ENCODE measurements around the gene COL13A1. TPM values are rescaled to one million over a fixed set of nuclear protein-coding genes. Genes with fewer than 3 reads are reported as not detected.

Gene COL13A1
- polyA plus RNA-seq, 1 donor: 25.8 TPM

DNA sequence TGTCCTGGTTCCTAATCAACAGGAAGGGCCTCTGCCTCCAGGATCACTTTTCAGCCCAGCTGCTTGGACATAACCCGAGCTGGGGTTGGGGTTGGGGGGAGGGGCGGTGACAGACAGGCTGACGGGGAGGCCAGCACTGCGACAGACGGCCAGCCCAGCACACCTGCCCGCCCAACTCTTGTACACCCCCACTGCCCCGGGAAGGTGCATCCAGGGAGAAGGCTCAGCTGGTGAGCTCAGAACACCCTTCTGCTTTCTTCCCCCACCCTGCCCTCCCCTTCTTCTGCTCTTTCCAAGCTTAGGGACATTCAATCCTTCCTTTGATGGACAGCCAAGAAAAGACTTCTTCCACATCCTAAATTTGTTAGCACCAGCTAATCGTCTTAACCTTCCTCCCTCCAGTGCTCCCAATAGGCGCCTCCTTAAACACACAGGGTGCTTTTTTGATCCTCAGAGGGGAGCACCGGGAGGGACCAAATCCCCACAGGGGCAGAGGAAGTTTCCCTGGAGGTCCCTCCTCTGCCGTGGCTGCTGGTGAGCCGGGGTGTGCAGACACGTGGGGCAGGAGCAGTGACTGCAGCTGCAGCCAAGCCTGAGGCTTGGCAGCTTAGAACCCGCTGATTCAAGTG is 44.7 kb downstream of the COL13A1 start:
- DNase-seq: no peak

DNA sequence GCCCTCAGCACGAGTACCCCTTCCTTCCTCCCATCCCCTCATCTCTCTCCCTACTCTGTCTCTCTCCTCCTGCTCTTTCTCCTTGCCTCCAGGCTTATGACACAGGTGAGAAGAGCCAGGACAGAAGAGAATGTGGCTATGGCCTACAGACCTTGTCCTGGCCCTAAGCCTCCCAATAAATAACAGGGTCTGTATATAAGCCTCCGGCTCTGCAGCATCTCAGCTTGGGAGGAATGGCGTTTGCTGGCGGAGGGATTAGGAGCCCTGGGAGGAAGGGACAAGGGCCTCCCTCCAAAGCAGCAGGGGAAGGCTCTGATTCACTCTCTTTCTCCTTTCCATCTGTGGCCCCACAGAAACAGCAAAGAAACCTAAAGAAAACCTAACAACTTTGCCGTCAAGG is 45.8 kb downstream of the COL13A1 start:
- DNase-seq: no peak

DNA sequence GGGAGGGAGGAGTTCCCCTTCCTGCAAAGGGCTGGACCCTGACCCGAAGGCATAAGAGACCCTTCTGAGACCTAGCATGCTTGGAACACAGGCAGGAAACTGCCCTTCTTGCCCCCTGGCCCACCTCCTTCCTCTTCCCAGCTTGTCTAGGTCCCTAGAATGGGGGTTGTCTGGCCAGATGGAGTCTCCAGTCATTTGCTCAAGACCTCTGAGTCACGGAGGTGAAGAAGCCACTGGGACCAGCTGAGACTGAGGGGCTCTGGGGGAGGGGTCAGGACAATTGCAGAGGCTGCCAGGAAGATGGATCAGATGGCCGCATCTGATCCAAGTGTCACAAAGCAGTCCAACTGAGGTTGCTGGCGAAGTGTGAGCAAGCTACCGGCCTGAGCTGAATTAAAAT is 46.2 kb downstream of the COL13A1 start:
- DNase-seq: no peak

DNA sequence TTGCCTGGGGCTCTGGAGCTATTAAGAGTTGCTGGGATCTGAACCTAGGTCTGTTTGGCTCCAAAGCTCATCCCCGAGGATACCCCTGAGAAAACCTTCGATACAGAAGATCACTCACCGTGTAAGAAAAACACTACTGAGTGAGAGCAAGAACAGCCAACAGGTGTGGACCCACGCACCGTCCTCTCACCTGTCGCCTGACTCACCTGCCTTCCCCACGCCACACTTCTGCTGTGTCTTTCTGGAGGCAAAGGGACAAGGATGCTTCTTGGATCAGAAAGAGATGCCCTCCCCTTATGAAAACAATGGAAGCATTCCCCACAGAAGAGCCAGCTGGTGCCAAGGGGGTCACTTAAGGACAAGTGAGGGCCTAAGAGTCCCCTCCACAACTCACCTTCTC is 46.7 kb downstream of the COL13A1 start:
- no peak for DNase-seq

DNA sequence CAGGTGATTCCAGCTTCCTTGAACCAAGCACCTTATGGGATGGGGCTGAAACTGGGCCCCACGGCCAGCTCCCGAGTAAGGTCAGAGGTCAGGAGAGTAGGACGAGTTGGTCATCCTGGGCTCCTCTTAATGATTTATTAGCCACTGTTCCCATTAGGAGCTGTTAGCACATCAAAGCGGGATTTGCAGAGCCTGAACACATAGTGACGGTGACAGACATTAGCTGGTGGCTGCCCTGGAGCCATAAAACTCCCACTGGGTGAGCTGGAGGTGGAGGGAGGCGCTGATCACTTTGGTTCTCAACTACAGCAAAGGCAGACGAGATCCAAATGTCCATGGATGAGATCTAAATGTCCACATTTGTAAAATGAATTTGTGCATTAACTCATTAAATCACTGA is 48.1 kb downstream of the COL13A1 start:
- DNase-seq: no peak

DNA sequence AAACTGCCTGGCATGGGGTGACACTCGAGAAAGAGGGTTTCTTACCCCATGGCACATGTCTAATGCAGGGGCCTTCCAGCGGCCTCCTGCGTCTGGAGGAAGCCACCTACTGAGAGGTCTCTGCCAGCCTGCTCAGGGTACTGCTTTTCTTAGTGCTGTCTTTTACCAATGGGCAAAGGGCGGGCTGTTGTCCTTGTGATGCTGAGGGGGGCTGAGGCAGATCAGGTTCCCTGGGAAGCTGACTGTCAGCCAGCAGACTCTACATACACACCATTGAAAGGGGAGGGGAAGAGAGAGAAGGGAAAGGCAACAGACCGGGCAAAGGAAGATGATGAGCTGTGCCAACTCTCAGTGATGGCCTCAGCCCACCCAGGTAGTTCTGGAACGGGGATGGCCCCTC is 48.7 kb downstream of the COL13A1 start:
- no peak for DNase-seq

DNA sequence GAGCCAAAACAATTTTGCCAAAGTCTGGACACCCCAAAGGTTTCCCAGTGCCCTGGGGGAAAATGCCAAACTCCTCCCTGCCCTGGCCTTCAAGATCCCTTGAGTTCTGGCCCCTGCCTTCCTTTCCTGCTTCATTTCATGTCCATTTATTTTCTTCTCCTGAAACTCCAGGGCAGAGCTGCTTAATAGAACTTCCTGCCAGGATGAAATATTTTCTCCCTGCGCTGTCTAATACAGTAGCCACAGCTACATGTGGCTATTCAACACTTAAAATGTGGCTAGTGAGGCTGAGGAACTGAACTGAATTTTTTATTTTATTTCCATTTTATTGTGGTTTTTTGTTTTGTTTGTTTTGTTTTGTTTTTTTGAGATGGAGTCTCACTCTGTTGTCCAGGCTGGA is 49.6 kb downstream of the COL13A1 start:
- no peak for DNase-seq

DNA sequence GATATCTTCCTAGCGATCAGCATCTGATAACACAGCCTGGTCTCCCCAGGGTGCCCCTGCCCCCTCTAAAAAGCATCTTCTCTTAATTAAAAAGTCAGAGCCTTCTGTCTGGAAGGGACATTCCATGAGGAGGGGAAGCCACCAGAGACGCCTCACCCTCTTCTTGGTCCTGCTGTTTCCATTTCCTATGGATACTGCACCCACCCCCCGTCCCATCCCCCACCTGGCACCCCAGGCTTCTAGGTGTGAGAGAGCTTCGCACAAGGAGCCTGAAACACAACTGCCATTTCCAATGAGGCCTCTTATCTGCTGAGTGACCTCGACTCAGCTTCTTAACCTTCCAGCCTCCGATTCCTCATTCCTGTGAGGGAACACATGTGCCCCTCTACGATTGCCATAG is 51.4 kb downstream of the COL13A1 start:
- no peak for DNase-seq

DNA sequence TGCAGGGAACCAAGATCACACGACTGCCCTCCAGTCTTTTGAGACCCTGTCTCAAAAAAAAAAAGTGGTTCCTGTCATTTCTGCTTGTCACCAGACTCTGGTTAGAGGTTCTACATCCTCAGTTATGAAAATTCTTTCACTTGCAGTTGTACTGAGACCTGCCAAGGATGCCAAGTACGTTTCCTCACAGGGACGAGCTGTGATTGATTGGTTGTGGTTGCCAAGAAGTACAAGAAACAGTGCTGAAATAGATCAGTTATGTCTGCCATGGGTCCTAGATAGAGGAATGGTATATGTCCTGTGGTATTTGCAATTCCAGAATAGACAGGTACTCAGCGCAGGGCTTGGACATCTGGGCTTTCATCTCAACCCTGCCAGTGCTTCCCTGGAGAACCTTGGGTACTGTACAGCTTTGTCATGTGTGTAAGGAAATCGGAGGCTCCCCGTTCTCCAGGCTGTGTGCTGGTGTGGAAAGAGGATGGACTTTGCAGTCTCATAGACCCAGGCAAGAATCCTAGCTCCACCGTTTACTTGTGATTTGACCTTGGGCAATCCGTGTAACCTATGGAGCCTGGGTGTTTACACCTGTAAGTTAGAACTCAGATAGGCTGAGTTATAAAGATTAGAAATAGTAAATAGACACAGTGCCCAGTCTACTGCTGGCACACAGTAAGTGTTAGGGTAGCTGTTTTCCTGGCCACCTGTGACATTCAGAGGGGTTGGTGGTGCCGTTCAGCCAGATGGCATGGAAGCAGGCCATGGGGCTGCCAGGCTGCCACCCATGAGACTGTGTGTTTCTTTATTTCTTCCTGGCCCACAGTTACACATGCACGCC is 53.0 kb downstream of the COL13A1 start:
- no peak for DNase-seq

DNA sequence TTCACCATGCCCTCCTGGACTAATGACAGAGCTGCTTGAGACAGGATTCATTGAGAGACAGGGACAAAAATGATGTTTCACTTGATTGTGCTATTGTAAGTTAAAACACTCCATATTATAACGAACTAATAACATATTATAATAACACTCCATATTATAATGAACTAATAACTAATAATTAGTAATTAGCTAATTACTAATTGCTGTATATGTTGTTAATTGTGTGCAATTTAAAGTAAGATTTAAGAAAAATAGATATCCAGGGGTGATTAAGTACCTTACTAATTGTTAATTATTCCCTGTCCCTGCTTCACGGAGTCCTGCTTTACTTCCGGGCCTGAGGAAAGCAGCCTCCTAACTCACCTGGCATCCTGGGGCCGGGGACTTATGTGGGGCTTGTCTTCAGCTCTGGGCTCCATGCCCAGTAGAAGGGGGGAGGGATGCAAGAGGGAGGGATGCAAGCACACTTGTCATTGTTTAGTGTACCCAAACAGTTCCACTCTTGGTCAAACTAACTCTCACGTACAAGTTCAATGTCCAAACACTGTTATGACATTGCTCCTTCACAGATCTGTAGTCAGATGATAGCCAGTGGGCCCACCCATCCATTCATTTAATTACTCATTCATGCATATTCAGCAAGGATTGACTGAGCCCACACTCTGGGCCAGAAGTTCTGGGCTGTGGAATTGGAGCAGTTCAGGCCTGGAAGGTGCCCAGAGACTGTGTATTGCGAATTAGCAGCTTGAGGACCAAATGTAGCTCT is 53.8 kb downstream of the COL13A1 start:
- DNase-seq: no peak

DNA sequence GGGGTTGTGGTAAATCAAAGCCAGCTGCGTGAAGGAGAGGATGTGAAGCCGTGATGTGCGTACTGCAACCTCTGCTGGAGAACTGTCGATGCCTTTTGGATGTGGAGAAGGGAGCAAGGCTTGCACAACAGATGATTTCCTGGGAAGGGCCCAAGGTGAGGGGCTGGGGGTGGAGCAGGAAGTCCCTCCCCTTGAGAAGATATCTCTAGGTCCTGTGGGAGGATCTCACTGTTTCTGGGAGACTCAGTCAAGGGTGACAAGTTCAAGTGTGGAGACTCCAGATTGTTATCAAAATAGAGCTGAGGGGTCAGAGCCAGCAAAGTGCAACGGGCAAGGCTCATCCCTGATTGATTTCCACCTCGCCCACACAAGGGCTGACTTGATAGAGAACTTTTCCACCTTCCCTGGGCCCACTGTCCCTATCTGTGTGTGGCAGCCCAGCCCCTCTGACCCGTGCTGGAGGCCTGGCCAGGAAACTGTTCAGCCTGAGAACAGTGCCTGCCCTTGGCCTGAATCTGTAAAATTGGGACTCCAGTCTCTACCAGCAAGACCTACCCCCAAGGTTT is 55.0 kb downstream of the COL13A1 start:
- no peak for DNase-seq

DNA sequence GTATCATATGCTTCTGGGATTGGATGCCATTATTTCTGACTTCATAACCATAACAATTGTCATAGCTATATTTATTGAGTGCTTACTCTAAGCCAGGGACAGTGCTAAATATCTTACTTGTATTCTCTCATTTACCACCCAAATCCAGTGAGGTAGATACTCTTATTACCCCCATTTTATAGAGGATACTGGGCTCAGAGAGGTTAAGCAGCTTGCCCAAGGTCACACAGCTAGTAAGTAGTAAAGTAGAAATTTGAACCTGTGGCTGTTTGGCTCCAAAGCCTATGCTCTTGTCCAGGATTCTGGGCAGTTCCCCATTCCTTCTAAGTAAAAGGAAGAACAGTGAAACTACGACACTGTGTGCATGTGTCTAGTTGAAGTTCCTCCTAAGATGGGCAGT is 56.5 kb downstream of the COL13A1 start:
- DNase-seq: no peak

DNA sequence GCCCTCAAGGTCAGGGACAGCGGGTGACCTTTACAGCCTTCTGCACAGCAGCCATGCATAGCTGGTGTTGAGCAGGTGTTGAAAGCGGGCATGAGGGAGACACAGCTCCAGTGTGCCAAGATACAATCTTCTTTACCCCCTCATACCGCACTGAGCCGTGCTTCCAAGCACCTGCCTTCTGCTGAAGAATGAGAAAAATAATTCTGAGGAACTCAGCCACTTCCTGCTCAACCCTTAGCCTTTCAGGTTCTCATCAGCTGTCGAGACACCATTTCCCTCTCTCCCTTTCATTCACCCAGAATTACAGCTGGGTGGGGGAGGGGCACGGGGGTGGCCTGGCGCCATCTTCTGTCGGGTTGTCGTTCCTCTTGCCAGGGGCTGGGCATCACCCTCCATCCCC is 58.6 kb downstream of the COL13A1 start:
- no peak for DNase-seq

DNA sequence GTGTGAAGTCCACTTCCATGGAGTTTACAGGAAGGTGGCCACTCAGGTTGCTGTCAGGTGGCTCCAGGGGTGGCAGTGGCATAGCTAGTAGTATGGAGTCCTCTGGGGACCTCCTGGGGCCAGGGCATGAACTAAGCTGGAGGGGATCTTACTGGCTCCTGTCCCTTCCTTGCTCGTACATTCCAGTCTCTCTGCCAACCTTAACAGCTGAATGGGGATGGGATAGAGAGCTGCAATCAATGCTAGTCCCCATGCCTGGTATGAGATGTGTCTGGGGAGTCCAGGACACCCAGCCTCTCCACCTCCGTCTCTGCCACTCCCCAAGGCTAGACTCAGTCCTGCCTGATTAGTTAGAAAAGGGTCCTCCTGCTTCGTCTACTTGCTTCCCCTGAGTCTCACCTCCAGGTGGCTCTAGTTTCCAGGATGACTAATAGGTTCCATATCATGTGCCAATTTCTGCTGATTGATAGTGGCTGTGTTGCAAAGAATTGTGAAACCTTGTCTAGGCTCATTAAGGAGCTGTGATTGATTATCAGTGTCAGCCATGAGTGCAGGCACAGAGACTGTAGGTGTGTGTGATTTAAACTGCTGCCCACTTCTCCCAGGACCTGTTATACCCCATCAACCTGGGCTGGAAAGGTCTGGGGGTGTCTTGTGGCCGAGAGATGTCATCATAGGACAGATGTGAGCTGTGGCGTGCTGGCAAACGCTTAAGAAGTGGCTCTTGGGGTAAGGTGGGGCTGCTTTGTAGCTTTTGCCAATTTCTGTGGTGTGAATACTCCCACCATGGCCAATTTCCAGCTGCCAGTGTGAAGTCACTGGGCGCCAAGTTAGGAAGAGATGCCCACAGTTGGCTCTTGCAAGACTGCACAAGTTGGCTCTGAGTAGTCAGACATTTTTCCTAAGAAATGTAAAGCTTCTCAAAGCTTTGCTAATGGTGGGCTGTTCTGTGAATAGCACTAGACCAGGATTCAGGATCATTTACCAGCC is 59.8 kb downstream of the COL13A1 start:
- no peak for DNase-seq

DNA sequence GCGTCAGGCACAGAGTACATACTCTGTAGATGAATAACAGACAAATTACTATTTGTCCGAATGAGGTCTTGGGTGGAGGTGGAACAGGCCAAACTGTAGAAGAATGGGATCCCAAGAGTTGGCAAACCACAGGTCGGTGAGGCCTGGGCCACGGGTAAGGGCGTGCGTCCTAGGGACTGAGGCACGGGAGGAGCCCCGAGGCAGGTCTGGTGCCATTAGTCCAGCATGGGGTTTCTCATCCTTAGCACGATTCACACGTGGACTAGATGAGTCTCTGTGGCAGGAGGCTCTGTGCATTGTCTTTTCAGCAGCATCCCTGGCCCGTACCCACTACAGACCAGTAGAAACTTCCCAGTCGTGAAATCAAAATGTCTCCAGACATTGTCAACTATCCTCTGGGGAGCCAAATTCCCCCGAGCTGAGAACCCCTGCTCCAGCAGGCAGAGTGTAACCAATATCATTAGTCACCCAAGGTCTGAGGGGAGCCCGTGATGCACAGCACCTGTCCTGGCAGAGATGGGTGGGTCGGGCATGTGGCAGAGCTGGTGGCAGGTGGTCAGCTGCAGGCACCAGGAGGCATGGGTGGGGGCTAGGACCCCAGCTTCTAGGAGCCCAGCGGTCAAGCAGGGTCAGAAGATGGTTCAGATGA is 61.3 kb downstream of the COL13A1 start:
- DNase-seq: no peak

DNA sequence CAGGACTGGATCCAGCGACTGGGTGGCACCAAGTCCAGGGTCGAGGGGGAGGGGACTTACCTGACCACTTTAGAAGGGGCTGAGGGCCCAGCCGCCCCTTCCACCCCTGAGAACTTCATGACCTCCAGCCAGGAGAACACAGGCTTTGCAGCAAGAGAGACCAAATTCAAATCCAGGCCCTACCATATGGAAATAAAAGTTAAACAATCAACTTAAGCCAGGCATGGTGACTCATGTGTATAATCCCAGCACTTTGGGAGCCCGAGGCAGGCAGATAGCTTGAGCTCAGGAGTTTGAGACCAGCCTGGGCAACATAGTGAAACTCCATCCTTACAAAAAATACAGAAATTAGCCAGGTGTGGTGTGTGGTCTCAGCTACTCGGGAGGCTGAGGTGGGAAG is 61.9 kb downstream of the COL13A1 start:
- no peak for DNase-seq

DNA sequence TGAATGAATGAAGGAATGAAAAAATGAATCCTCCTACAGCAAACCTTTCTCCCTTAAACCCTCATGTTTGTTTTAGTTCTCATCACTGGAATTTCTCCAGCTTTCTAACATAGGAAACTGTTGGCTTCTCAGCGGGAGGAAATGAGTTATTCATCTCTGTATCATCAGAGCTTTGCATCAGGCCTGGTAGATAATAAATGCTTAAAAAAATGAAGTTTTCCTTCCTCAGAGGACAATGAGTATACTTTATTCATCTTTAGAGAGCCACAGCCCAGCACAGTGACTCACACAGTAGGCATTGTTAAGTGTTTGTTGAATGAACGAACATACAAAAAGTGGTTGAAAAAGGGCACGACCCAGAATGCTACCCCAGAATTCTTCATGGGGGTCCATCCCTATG is 62.6 kb downstream of the COL13A1 start:
- DNase-seq: no peak

DNA sequence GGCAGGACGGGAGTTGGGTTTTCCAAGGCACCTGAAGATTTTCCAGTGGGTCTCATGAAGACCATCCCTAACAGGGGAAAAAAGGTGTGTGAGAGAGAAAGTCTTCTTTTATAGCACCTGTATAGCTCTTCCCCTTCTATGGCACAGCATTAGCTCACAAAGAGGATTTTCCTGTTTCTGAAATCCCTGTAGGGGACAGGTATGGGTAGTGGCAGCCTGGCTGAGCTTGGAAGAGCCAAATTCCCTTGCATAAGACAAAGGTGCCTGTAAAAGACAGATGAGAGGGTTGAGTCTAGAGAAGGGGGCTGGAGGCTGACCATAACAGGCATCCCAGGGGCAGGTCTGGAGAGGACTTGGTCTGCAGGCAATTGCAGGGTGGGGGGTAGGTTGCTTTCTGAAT is 63.7 kb downstream of the COL13A1 start:
- DNase-seq: no peak

DNA sequence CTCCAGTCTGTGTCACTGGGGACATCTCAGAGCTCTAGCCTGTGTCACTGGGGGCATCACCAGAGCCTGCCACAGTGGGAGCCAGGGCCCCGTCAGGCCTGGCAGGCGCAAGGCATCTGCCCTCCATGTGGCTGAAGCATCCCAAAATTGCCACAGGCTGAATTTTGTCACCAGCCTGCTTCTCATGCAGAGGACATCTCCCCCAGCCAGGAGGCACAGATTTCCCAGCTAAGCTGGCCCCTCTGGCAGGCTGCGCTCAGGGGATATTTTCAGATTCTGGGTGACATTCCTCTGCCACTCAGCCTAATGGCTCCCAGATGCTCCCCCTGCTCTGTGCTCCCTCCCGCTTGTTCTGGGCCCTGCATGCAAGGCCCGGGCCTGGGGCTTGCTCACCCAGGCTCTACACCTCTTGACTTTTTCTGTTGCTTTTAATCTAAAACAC is 64.6 kb downstream of the COL13A1 start:
- no peak for DNase-seq

DNA sequence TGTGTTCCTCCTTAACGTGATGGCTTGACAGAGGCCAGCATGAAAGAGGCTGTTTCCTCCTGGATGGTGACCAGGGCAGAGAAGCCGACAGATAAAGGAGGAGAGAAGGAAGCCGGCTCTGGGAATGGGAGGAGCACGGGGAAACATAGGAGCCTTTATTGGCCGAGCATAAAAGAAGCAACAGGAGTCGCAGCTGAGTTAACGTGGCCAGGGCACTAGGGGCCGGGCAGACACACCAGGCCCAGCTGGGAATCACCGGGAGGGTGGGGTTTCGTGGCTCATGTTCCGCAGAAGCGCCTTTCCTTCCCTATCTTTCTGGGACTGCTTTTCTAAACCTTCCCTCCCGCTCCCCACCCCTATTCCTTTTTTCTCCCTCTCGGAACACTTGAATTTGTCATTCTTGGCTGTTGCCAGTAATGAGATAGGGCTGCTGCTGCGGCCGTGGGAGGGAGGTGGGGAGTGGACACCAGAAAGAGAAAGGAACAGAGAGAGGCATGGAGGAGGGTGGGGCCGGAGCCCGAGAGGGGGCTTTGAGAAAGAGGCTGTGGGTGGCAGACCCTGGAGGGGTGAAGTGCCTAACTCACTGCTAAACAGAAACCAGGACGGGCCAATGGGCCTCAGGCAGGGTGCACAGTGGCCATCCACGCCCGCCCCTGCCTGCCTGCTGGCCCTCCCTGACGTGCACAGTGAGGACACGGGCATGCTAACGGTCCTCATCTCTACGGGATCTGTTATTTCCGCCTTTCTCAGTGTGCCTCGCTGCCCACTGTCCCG is 65.2 kb downstream of the COL13A1 start:
- peak; percentile 57 for DNase-seq

Measured in left kidney (tissue), 2 donors.